GM18502 (cell line): ENCODE results near the gene DSCAML1.

Source experiments
- ATAC-seq: cut with Tn5 transposase; IDR thresholded peaks from one replicate; pipeline ENCODE4 v1.9.1; 2021; ENCODE audit warnings: mild to moderate bottlenecking; ENCODE audit not compliant: unreplicated experiment, poor library complexity

Gene DSCAML1

GRCh38 chr11:117426297-117426685 is 370.7 kb downstream of the DSCAML1 start:
- ATAC-seq, result no peak

GRCh38 chr11:117425679-117426296 is 371.2 kb downstream of the DSCAML1 start:
- no peak for ATAC-seq

GRCh38 chr11:117424781-117425180 is 372.2 kb downstream of the DSCAML1 start:
- no peak for ATAC-seq

DNA sequence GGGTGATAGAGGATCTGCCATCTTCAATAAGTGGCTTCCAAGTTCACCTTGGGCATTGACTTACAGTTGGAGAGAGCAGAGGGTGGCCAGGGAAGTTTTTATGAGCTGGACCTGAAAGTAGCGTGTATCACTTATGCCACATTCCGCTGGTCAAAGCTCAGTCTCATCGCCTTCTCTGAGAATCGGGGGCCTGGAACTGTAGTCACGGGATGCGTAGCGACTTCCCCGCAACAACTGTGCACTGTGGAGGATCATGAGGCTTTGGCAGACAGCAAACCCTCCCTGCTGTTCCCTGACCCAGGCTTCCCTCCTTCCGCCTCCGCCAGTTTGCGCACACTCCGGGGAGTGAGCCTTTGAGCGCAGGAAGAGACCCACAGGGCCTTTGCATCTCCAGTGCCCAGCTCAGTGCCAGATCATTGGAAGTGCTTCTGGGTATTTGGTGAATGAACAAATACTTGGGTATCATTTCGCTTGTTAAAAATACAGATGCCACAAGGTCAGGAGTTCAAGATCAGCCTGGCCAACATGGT is 373.9 kb downstream of the DSCAML1 start:
- no peak for ATAC-seq

- ATAC-seq, result no peak
Measured at GRCh38 chr11:117421476-117421875, 375.5 kb downstream of the DSCAML1 start.

DNA sequence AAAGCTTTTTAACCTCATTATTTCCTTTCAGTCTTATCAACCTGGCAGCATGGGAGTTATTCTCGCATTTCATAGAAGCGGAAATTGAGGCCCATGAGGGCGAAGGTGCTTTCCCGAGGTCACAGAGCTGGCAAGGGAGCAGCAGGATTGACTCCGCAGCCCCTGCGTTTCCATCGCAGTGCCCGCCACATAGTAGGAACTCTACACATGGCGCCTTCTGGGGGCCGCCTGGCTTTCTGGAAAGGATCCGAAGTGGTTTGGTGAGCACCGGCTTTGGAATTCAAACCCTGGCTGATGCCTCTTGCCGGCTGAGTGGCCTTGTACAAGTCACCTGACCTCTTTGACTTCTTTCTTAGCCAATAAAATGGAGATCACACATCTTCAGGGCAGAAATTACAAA is 376.0 kb downstream of the DSCAML1 start:
- ATAC-seq, result no peak

- ATAC-seq, result no peak
Measured at GRCh38 chr11:117420598-117420997, 376.4 kb downstream of the DSCAML1 start.

DNA sequence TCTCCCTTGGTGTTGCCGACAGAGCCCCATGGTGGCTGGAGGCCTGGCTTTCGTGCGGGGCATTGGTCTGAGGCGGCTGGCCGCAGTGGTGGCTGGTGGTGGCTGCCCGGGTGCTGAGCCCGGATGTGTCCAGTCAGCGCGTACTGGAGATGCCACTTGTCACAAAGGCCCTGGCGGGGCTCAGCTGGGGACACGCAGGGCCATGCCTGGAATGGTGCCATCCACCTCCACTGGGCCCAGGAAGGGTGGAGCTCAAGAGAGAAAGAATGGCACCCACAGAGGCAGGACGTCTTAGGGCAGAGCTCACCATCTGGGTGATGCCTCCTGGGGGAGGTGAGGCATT is 376.9 kb downstream of the DSCAML1 start:
- no peak for ATAC-seq

DNA sequence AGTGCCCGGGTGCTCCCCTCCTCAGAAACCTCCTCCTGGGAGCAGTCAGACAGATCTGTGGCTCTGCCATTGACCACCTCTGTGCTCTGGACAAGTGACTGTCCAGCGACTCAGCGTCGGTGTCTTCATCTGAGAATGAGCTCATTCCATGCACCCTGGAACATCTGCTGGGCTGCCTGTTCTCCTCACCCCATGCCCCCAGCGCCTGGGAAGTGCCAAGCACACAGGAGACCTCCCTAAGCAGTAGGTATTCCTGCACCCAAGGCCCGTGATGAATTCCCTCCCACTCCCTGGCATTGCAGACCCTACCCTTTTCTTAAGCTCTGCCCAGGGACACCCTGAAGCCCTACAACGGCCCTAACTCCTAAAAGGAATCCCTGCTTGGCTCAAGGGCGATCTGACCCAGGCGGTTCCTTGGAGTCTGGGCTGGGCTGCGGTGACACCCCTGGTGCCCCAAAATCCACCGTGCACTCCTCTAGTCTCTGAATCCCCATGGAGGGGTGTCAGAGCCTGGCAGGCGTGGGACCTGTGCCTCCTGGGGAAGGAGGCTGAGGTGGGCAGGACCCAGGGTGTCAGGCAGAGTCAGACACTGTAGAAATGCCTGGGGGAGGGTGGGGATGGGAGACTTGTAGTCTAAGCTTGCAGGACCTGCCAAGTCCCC is 377.4 kb downstream of the DSCAML1 start:
- ATAC-seq, result no peak

- no peak for ATAC-seq
Measured at GRCh38 chr11:117418737-117419481, 378.1 kb downstream of the DSCAML1 start.

GRCh38 chr11:117417856-117418255 is 379.2 kb downstream of the DSCAML1 start:
- ATAC-seq, result no peak

- ATAC-seq, result no peak
Measured at GRCh38 chr11:117417342-117417741, 379.7 kb downstream of the DSCAML1 start.

DNA sequence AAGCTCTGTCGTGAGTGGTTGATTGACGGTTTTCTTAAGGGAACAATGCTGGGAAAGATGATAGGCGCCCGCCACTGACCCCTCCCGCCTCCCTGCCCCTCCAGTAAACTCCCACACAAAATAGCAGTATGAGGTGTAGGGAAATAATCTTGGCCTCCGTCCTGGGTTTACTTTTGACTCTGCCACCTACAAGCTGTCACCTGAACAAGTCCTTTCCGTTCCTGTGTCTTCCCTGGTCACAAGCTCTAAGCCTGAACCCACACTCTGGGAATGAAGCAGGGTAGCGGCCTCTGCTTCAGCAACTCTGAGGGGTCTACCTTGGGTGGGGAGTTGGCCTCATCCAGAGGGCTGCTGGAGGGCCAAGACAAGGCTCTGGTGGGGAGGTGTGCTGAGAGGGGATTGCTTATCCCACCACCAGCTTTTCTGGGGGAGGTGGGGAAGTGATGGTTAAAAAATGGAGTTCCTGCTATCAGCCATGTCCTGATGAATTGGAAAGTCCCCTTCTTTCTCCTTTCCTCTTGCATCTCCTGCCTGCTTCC is 381.6 kb downstream of the DSCAML1 start:
- ATAC-seq, result no peak

DNA sequence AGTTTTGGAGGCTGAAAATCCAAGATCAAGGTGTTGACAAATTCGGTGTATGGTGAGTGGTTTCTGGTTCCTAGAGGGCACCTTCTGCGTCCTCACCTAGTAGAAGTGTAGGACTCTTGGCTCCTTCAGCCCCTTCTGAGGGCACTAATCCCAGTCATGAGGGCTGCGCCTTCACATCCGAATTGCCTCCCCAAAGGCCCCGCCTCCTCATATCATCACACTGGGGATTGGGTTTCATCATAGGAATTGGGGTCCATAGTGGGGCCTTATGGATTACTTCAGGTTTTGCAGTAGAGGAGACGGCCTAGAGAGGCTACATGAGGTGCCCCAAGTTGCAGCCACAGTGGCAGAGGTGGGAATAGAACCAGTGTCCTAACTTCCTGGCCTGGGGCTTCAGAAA is 382.3 kb downstream of the DSCAML1 start:
- no peak for ATAC-seq

- ATAC-seq, result no peak
Measured at GRCh38 chr11:117413616-117414015, 383.4 kb downstream of the DSCAML1 start.

GRCh38 chr11:117412653-117413275 is 384.3 kb downstream of the DSCAML1 start:
- no peak for ATAC-seq

DNA sequence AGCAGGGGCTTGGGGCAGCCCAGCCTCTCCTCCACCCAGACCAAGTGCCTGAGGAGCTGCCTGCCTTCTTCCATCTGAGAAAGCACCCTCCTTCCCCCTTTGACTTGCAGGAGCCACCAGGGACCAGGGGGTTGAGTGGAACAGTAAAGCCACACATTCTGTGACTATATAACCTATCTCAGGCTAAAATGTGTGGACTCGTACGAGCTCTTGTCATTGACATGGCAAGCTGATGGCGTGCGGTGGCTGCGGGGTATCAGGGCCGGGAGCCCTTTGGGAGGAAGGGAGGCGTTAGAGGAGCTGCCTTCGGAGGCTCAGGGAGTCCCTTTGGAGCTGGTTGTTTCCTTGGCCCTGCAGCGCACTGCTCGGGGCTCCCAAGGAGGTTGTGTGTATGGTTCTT is 384.8 kb downstream of the DSCAML1 start:
- ATAC-seq, result no peak

DNA sequence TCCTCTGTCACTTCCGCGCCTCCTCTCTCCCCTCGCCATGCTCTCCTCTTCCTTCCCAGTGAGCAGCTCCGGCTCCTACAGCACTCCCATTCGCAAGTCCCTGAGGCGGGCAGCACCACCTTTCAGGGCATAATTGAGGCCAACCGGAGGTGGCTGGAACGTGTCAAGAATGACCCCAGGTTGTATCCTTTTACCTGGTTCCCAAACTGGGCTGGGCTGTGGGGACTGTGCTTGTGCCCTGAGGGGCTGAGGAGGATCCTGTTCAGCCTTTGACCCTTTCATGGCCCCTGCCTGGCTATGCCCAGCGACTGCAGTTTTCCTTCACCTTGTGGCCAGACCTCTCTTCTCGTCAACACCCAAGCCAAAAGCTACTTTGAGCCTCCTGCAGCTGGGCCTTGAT is 385.3 kb downstream of the DSCAML1 start:
- no peak for ATAC-seq

GRCh38 chr11:117410861-117411710 is 385.9 kb downstream of the DSCAML1 start:
- no peak for ATAC-seq

DNA sequence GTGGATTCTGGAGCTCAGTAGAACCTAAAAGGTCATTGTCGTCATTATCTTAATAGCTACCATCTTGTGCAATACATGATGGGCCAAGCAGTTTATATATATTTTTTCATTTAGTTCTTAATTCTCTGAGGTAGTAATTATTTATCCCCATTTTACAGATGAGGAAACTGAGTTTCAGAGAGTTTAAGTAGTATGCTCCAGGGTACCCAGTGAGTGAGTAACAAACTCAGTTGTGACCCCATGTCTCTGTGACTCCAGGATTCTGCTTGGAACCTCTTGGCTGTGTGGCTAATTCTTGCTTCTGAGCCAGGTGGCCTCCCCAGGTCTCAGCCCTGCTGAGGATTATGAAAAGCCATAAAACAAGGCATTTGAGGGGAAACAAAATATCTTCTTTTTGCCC is 386.8 kb downstream of the DSCAML1 start:
- ATAC-seq, result no peak
